HG03108 (cell line): ENCODE data around the gene MCOLN1.
A peak's percentile ranks its signal among the peaks of the same experiment; 100 is the strongest.

ENCODE experiments used
- ATAC-seq: cut with Tn5 transposase; IDR thresholded peaks from one replicate; pipeline ENCODE4 v1.9.1; 2021; ENCODE audit warnings: moderate library complexity; ENCODE audit not compliant: unreplicated experiment

Gene MCOLN1

GRCh38 chr19:7522072-7522922 is at the start of gene MCOLN1:
MCOLN1 (plus strand) TSS chr19:7522624; CDS start chr19:7522751, 127 bp downstream.
- ATAC-seq = peak; percentile 75

GRCh38 chr19:7475665-7476064 is 46.8 kb upstream of the MCOLN1 start:
- ATAC-seq = no peak

GRCh38 chr19:7476241-7476640 is 46.2 kb upstream of the MCOLN1 start:
- ATAC-seq = no peak

- no peak for ATAC-seq
Measured at GRCh38 chr19:7476777-7477494, 45.5 kb upstream of the MCOLN1 start.

- ATAC-seq = no peak
Measured at GRCh38 chr19:7477758-7478157, 44.7 kb upstream of the MCOLN1 start.

- ATAC-seq = no peak
Measured at GRCh38 chr19:7478173-7478842, 44.1 kb upstream of the MCOLN1 start.

GRCh38 chr19:7478843-7479227 is 43.6 kb upstream of the MCOLN1 start:
- no peak for ATAC-seq

GRCh38 chr19:7480222-7480969 is 42.0 kb upstream of the MCOLN1 start:
- ATAC-seq = no peak

- ATAC-seq = no peak
Measured at GRCh38 chr19:7480970-7481255, 41.5 kb upstream of the MCOLN1 start.

GRCh38 chr19:7482584-7483439 is 39.6 kb upstream of the MCOLN1 start:
- ATAC-seq = no peak

- no peak for ATAC-seq
Measured at GRCh38 chr19:7483720-7484201, 38.7 kb upstream of the MCOLN1 start.

GRCh38 chr19:7486923-7487322 is 35.5 kb upstream of the MCOLN1 start:
- no peak for ATAC-seq

GRCh38 chr19:7488736-7489353 is 33.6 kb upstream of the MCOLN1 start, which contains the start of gene PEX11G:
PEX11G (minus strand) TSS chr19:7489035; CDS start chr19:7489010, 25 bp downstream.
- ATAC-seq = peak; percentile 77

- ATAC-seq = no peak
Measured at GRCh38 chr19:7489609-7490044, 32.8 kb upstream of the MCOLN1 start.

- no peak for ATAC-seq
Measured at GRCh38 chr19:7492142-7492541, 30.3 kb upstream of the MCOLN1 start.

- no peak for ATAC-seq
Measured at GRCh38 chr19:7492558-7492957, 29.9 kb upstream of the MCOLN1 start.

- ATAC-seq = no peak
Measured at GRCh38 chr19:7494416-7495098, 27.9 kb upstream of the MCOLN1 start.

- ATAC-seq = no peak
Measured at GRCh38 chr19:7497292-7497691, 25.1 kb upstream of the MCOLN1 start.
